K562 (cell line): ENCODE data around the gene ZKSCAN5. TPM values are rescaled to one million over a fixed set of nuclear protein-coding genes. Genes with fewer than 3 reads are reported as not detected.
A peak's percentile ranks its signal among the peaks of the same experiment; 100 is the strongest.

Experiments
- E2F3 ChIP-seq: fragments of 250-450 bp; sonication (Bioruptor Pico); IDR thresholded peaks from 2 replicates; pipeline ENCODE4 v1.4.0; 2020; ENCODE audit warnings: mild to moderate bottlenecking
- EP300 ChIP-seq: IDR thresholded peaks from 2 replicates; pipeline ENCODE4 v1.6.1; 2012; ENCODE audit warnings: low read length, improper control_type of control experiment
- GTF2A2 ChIP-seq: IDR thresholded peaks from 2 replicates; pipeline ENCODE4 v1.6.1; 2016; ENCODE audit warnings: mild to moderate bottlenecking, missing genetic modification characterization, missing compliant biosample characterization
- GTF2F1 ChIP-seq: IDR thresholded peaks from 2 replicates; pipeline ENCODE4 v1.6.1; 2011; ENCODE audit warnings: low read depth, low read length, improper control_type of control experiment
- KDM4B ChIP-seq, 2 experiments: fragments of 450-650 bp in 1 of 2; sonication (generic) in 1 of 2; IDR thresholded peaks; 2 replicates each; pipeline ENCODE4 v1.6.1; 2016 to 2017; ENCODE audit warnings: borderline replicate concordance in 2 of 2, antibody characterized with exemption in 1 of 2, low read depth in 1 of 2, mild to moderate bottlenecking in 1 of 2
- NCOA1 ChIP-seq: fragments of 450-650 bp; IDR thresholded peaks from 2 replicates; pipeline ENCODE4 v1.6.1; 2016; ENCODE audit warnings: low read depth
- PHF20 ChIP-seq: fragments of 450-650 bp; IDR thresholded peaks from 2 replicates; pipeline ENCODE4 v1.6.1; 2018; ENCODE audit not compliant: partially characterized antibody
- RAD51 ChIP-seq: fragments of 450-650 bp; IDR thresholded peaks from 2 replicates; pipeline ENCODE4 v1.7.1; 2016; ENCODE audit warnings: low read depth, mild to moderate bottlenecking, borderline replicate concordance
- RBBP5 ChIP-seq: fragments of 200-600 bp; sonication (generic); IDR thresholded peaks from 2 replicates; pipeline ENCODE4 v1.6.1; 2012; ENCODE audit warnings: borderline replicate concordance, mild to moderate bottlenecking, low read length, control low read depth, inconsistent platforms; ENCODE audit not compliant: insufficient read depth, poor library complexity, severe bottlenecking
- SMARCE1 ChIP-seq: fragments of 450-650 bp; IDR thresholded peaks from 2 replicates; pipeline ENCODE4 v1.7.1; 2016; ENCODE audit warnings: mild to moderate bottlenecking
- SREBF1 ChIP-seq: fragments of 150-350 bp; IDR thresholded peaks from 2 replicates; pipeline ENCODE4 v1.6.1; 2014; ENCODE audit warnings: antibody characterized with exemption, low read depth, low read length, borderline replicate concordance
- TRIM28 ChIP-seq: fragments of 450-650 bp; IDR thresholded peaks from 2 replicates; pipeline ENCODE4 v1.6.1; 2017
- UBTF ChIP-seq, 2 experiments: IDR thresholded peaks; 2 replicates each; pipeline ENCODE4 v1.6.1; 2012; ENCODE audit warnings: improper control_type of control experiment in 2 of 2, low read depth in 2 of 2, low read length in 2 of 2, borderline replicate concordance in 1 of 2
- ZNF507 ChIP-seq: conservative IDR thresholded peaks from 2 replicates; pipeline ENCODE4 v1.6.1; 2017; ENCODE audit warnings: missing genetic modification characterization, missing compliant biosample characterization
- ZNF583 ChIP-seq: fragments of 250-450 bp; sonication (Bioruptor Pico); IDR thresholded peaks from 2 replicates; pipeline ENCODE4 v1.4.0; 2020
- polyA plus RNA-seq, 8 experiments: library from polyadenylated mRNA; depleted of rRNA in 4 of 8; stranded (reverse) in 5 of 8; unstranded in 3 of 8; fragments of >200 nt; fragmentation: Nextera tagmentation in 2 of 8; fragmentation: Illumina TruSeq in 1 of 8; extraction: Ambion mirVana in 2 of 8; extraction: Trizol in 1 of 8; gene quantifications; 2 replicates each; pipeline versions ENCODE4 v1.2.1 to v1.2.3, GENCODE V29; 2011 to 2014; ENCODE audit warnings: inconsistent platforms in 1 of 8, missing spikeins in 1 of 8
- total RNA-seq, 7 experiments: library from RNA; depleted of rRNA in 6 of 7; stranded (reverse); fragments of >200 nt in 6 of 7; fragmentation: Illumina TruSeq in 2 of 7; extraction: Trizol in 2 of 7; gene quantifications; 2 replicates each; pipeline versions ENCODE4 v1.2.1 to v1.2.3, GENCODE V29; 2011 to 2021; ENCODE audit warnings: low replicate concordance in 1 of 7
- TF ChIP-seq, protein P1 (sequence below): fragments of 450-650 bp; IDR thresholded peaks from 2 replicates; pipeline ENCODE4 v1.6.1; 2017; ENCODE audit warnings: antibody characterized with exemption, mild to moderate bottlenecking
- TF ChIP-seq, protein P2 (sequence below): fragments of 450-650 bp; IDR thresholded peaks from 2 replicates; pipeline ENCODE4 v1.6.1; 2018; ENCODE audit not compliant: partially characterized antibody

The ZKSCAN5 gene
- total and polyA plus RNA-seq, 9 of the 15 experiments (the other 6 are each of a cell fraction or from before 2014, with no cell fraction given): 4.2 to 19.0 (median 15.0) TPM

- TF ChIP-seq NCOA1: peak; percentile 45; the same call in 1 of the 2 replicates
- TF ChIP-seq, protein P1, sequence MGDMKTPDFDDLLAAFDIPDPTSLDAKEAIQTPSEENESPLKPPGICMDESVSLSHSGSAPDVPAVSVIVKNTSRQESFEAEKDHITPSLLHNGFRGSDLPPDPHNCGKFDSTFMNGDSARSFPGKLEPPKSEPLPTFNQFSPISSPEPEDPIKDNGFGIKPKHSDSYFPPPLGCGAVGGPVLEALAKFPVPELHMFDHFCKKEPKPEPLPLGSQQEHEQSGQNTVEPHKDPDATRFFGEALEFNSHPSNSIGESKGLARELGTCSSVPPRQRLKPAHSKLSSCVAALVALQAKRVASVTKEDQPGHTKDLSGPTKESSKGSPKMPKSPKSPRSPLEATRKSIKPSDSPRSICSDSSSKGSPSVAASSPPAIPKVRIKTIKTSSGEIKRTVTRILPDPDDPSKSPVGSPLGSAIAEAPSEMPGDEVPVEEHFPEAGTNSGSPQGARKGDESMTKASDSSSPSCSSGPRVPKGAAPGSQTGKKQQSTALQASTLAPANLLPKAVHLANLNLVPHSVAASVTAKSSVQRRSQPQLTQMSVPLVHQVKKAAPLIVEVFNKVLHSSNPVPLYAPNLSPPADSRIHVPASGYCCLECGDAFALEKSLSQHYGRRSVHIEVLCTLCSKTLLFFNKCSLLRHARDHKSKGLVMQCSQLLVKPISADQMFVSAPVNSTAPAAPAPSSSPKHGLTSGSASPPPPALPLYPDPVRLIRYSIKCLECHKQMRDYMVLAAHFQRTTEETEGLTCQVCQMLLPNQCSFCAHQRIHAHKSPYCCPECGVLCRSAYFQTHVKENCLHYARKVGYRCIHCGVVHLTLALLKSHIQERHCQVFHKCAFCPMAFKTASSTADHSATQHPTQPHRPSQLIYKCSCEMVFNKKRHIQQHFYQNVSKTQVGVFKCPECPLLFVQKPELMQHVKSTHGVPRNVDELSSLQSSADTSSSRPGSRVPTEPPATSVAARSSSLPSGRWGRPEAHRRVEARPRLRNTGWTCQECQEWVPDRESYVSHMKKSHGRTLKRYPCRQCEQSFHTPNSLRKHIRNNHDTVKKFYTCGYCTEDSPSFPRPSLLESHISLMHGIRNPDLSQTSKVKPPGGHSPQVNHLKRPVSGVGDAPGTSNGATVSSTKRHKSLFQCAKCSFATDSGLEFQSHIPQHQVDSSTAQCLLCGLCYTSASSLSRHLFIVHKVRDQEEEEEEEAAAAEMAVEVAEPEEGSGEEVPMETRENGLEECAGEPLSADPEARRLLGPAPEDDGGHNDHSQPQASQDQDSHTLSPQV: peak; percentile 33; the same call in 1 of the 2 replicates
- TF ChIP-seq UBTF (IDR thresholded peaks at IDR 0.05; ENCODE audit: borderline replicate concordance in 1 of 2, low read depth in 2 of 2, low read length in 2 of 2): peak; percentile 84 to 88; a peak in 1 of 4 replicates
- peak; percentile 20; the same call in 1 of the 2 replicates for TF ChIP-seq SMARCE1
- peak; percentile 87 for TF ChIP-seq RBBP5
- TF ChIP-seq, protein P2, sequence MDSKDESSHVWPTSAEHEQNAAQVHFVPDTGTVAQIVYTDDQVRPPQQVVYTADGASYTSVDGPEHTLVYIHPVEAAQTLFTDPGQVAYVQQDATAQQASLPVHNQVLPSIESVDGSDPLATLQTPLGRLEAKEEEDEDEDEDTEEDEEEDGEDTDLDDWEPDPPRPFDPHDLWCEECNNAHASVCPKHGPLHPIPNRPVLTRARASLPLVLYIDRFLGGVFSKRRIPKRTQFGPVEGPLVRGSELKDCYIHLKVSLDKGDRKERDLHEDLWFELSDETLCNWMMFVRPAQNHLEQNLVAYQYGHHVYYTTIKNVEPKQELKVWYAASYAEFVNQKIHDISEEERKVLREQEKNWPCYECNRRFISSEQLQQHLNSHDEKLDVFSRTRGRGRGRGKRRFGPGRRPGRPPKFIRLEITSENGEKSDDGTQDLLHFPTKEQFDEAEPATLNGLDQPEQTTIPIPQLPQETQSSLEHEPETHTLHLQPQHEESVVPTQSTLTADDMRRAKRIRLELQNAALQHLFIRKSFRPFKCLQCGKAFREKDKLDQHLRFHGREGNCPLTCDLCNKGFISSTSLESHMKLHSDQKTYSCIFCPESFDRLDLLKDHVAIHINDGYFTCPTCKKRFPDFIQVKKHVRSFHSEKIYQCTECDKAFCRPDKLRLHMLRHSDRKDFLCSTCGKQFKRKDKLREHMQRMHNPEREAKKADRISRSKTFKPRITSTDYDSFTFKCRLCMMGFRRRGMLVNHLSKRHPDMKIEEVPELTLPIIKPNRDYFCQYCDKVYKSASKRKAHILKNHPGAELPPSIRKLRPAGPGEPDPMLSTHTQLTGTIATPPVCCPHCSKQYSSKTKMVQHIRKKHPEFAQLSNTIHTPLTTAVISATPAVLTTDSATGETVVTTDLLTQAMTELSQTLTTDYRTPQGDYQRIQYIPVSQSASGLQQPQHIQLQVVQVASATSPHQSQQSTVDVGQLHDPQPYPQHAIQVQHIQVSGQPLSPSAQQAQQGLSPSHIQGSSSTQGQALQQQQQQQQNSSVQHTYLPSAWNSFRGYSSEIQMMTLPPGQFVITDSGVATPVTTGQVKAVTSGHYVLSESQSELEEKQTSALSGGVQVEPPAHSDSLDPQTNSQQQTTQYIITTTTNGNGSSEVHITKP: peak; percentile 26
- 0 out of 2 replicates have a peak, but pooled peaks have one; percentile 22 for TF ChIP-seq GTF2F1
- TF ChIP-seq SREBF1: peak; percentile 99
- TF ChIP-seq KDM4B (IDR thresholded peaks at IDR 0.05; ENCODE audit: borderline replicate concordance in 2 of 2, low read depth in 1 of 2): peak in 1 of 2 experiments; percentile 90; a peak in 2 of 4 replicates
- TF ChIP-seq ZNF583 (CRISPR knock-in tag): no peak
- peak; percentile 95 for TF ChIP-seq PHF20
- peak; percentile 48; the same call in 1 of the 2 replicates for TF ChIP-seq GTF2A2 (tag)
- 0 out of 2 replicates have a peak, but pooled peaks have one; percentile 21 for TF ChIP-seq TRIM28
- no peak for TF ChIP-seq RAD51
- TF ChIP-seq EP300: peak; percentile 25; the same call in 1 of the 2 replicates
- 0 out of 2 replicates have a peak, but pooled peaks have one; percentile 1 for TF ChIP-seq E2F3 (CRISPR knock-in tag)
- no peak for TF ChIP-seq ZNF507 (tag)
Observed at GRCh38 chr7:99558306-99559174, 54.1 kb downstream of the ZKSCAN5 start, which contains the start of gene ZNF655 (continued).
